GM23338 (cell line): ENCODE data around the gene FTCD. TPM values are rescaled to one million over a fixed set of nuclear protein-coding genes. Genes with fewer than 3 reads are reported as not detected.
"Not testable (repeated sequence)": the region's sequence is repeated elsewhere in the genome, so short reads cannot be mapped to it uniquely, and the experiment has no call there.

ENCODE experiments used
- ATAC-seq: fragments of 200-7000 bp; cut with Tn5 transposase; 3 replicates; pipeline ENCODE4 v1.9.1; 2020
- DNase-seq: peaks from one replicate; pipeline ENCODE4 v3.0.0-alpha.2; 2015; ENCODE audit warnings: low spot score
- H2AFZ ChIP-seq: fragments of 200-600 bp; sonication (generic); 2 replicates; pipeline ENCODE4 v1.8.0; 2016; ENCODE audit warnings: antibody characterized with exemption, mild to moderate bottlenecking, moderate library complexity
- H3F3A ChIP-seq: fragments of 200-600 bp; sonication (generic); replicated peaks from 2 replicates; pipeline ENCODE4 v1.8.0; 2017; ENCODE audit warnings: antibody characterized with exemption, mixed run types, low read depth
- H3K27ac ChIP-seq: fragments of 200-600 bp; sonication (generic); 2 replicates; pipeline ENCODE4 v1.6.1; 2016; ENCODE audit warnings: low read depth
- H3K27me3 ChIP-seq: fragments of 200-600 bp; sonication (generic); 2 replicates; pipeline ENCODE4 v1.8.0; 2016; ENCODE audit warnings: mild to moderate bottlenecking, mixed run types, moderate library complexity; ENCODE audit not compliant: insufficient read depth
- H3K36me3 ChIP-seq: fragments of 200-600 bp; sonication (generic); 2 replicates; pipeline ENCODE4 v1.8.0; 2016; ENCODE audit warnings: mild to moderate bottlenecking; ENCODE audit not compliant: insufficient read depth
- H3K4me1 ChIP-seq: fragments of 200-600 bp; sonication (generic); 2 replicates; pipeline ENCODE4 v1.8.0; 2016; ENCODE audit warnings: mild to moderate bottlenecking, moderate library complexity; ENCODE audit not compliant: insufficient read depth
- H3K4me2 ChIP-seq: fragments of 200-600 bp; sonication (generic); 2 replicates; pipeline ENCODE4 v1.7.1; 2017; ENCODE audit warnings: mixed run types
- H3K4me3 ChIP-seq: fragments of 200-600 bp; sonication (generic); 2 replicates; pipeline ENCODE4 v1.6.1; 2016; ENCODE audit warnings: mixed run types
- H3K79me2 ChIP-seq: fragments of 200-600 bp; sonication (generic); replicated peaks from 2 replicates; pipeline ENCODE4 v1.8.0; 2017; ENCODE audit warnings: mild to moderate bottlenecking; ENCODE audit not compliant: insufficient read depth
- H3K9me2 ChIP-seq: fragments of 200-600 bp; sonication (generic); 2 replicates; pipeline ENCODE4 v1.8.0; 2017; ENCODE audit not compliant: insufficient read depth
- H4K20me1 ChIP-seq: fragments of 200-600 bp; sonication (generic); replicated peaks from 2 replicates; pipeline ENCODE4 v1.8.0; 2017; ENCODE audit warnings: mild to moderate bottlenecking; ENCODE audit not compliant: insufficient read depth
- H3K27ac Mint-ChIP-seq: 2 replicates; pipeline ENCODE4 v1.8.0; 2020; ENCODE audit warnings: inconsistent platforms, mild to moderate bottlenecking, moderate library complexity, mixed read lengths
- H3K27me3 Mint-ChIP-seq: 3 replicates; pipeline ENCODE4 v1.8.0; 2022; ENCODE audit warnings: low read depth, mild to moderate bottlenecking, moderate library complexity, mixed read lengths, inconsistent platforms; ENCODE audit not compliant: insufficient read depth, poor library complexity
- H3K36me3 Mint-ChIP-seq: 3 replicates; pipeline ENCODE4 v1.8.0; 2021; ENCODE audit warnings: low read depth, mild to moderate bottlenecking, inconsistent platforms, moderate library complexity, mixed read lengths
- H3K4me1 Mint-ChIP-seq: 3 replicates; pipeline ENCODE4 v1.8.0; 2020; ENCODE audit warnings: mild to moderate bottlenecking, inconsistent platforms, mixed read lengths
- H3K4me3 Mint-ChIP-seq: 3 replicates; pipeline ENCODE4 v1.8.0; 2021; ENCODE audit warnings: moderate library complexity, mild to moderate bottlenecking, inconsistent platforms, mixed read lengths
- H3K9me3 Mint-ChIP-seq: 3 replicates; pipeline ENCODE4 v1.8.0; 2020; ENCODE audit warnings: moderate library complexity, mild to moderate bottlenecking, inconsistent platforms, mixed read lengths
- CREB1 ChIP-seq: fragments of 250-450 bp; sonication (Bioruptor Pico); IDR thresholded peaks from 2 replicates; pipeline ENCODE4 v1.5.0; 2020; ENCODE audit warnings: low read depth, mild to moderate bottlenecking, moderate library complexity
- EZH2phosphoT487 ChIP-seq: fragments of 200-600 bp; sonication (generic); IDR thresholded peaks from one replicate; pipeline ENCODE4 v1.8.1; 2018; ENCODE audit warnings: antibody characterized with exemption; ENCODE audit not compliant: unreplicated experiment
- NANOG ChIP-seq: IDR thresholded peaks from 2 replicates; pipeline ENCODE4 v1.6.1; 2016; ENCODE audit warnings: antibody characterized with exemption, borderline replicate concordance
- ZNF331 ChIP-seq: fragments of 250-450 bp; sonication (Bioruptor Pico); IDR thresholded peaks from 2 replicates; pipeline ENCODE4 v1.5.0; 2020; ENCODE audit warnings: low read depth, mild to moderate bottlenecking, moderate library complexity
- polyA plus RNA-seq: library from polyadenylated mRNA; unstranded; fragments of >200 nt; fragmentation: Nextera tagmentation; extraction: Ambion mirVana; gene quantifications from 2 replicates; pipeline ENCODE4 v1.2.1, GENCODE V29; 2016
- total RNA-seq: library from RNA; depleted of rRNA; stranded (reverse); fragments of >200 nt; shearing (Covaris generic); gene quantifications from 2 replicates; pipeline ENCODE4 v1.2.3, GENCODE V29; 2014

Gene FTCD
- total and polyA plus RNA-seq, 2 experiments from 2014 or later: 0.90 to 2.3 TPM

DNA sequence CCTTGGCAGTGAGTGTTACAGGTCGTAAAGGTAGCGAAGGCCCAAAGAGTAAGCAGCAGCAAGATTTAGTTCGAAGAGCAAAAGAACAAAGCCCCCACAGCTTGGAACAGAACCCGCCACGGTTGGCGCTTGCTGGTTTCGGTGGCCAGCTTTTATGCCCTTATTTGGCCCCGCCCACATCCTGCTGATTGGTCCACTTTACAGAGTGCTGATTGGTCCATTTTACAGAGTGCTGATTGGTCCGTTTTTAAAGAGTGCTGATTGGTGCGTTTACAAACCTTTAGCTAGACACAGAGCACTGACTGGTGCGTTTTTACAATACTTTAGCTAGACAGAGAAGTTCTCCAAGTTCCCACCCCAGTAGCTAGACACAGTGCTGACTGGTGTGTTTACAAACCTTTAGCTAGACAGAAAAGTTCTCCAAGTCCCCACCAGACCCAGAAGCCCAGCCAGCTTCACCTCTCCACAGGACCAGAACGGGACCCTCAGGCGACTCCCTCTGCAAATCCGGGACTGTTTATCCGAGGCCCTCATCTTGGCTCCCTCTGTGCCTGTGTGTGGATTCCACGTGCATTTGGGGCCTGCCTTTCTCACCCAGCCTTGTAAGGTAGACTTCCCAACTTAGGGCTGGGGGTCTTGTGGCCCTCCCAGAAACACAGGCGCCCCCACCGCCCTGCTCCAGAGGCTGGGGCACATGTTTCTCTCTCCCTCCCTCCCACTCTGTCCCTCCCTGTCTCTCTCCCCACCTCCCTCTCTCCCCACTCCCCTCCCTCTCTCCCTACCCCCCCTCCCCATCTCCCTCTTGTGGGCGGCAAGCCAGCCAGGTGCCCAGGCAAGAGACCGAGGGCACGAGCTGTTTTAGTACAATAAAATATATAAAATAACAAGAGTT, 12.6 kb downstream of the FTCD start:
- Histone ChIP-seq H3K27me3 (no peaks in the 10 kb centered on the region), H3K9me2 (no peaks in the 10 kb centered on the region), H2AFZ (no peak overlapping the region), H3F3A (0 out of 2 replicates have a peak, but pooled peaks cover 3% of the 10 kb centered on the region), H3K4me1 (no peaks in the 10 kb centered on the region), H3K79me2 (no peaks in the 10 kb centered on the region), H3K4me2 (no peak overlapping the region), H3K4me3 (no peak overlapping the region), H3K36me3 (no peaks in the 10 kb centered on the region), H4K20me1 (no peaks in the 10 kb centered on the region), H3K27ac (no peak overlapping the region)
- peaks cover 9% of the 10 kb centered on the region for H3K27me3 Mint-ChIP-seq
- no peak overlapping the region for H3K27ac Mint-ChIP-seq
- H3K4me3 Mint-ChIP-seq: no peak overlapping the region
- peaks cover 8% of the 10 kb centered on the region for H3K4me1 Mint-ChIP-seq
- peaks cover 17% of the 10 kb centered on the region for H3K36me3 Mint-ChIP-seq
- DNase-seq (no peak), ATAC-seq (no peak)
- peaks cover 4% of the 10 kb centered on the region; the same call in 2 of the 3 replicates for H3K9me3 Mint-ChIP-seq
- TF ChIP-seq ZNF331 (CRISPR knock-in tag) (no peak), CREB1 (CRISPR knock-in tag) (no peak)

- Mint-ChIP-seq H3K4me3 (no peak overlapping the region; the same call in 2 of the 3 replicates), H3K27ac (no peak overlapping the region)
Measured at GRCh38 chr21:46141767-46142581, 13.4 kb downstream of the FTCD start.

GRCh38 chr21:46140352-46141003, 14.9 kb downstream of the FTCD start:
- H3K4me1 Mint-ChIP-seq, H4K20me1 ChIP-seq, H3K27ac ChIP-seq, H3K9me2 ChIP-seq, H3K27me3 Mint-ChIP-seq, H2AFZ ChIP-seq, DNase-seq, H3F3A ChIP-seq, H3K36me3 ChIP-seq, H3K27me3 ChIP-seq, H3K4me1 ChIP-seq, H3K27ac Mint-ChIP-seq, H3K4me3 Mint-ChIP-seq, H3K4me2 ChIP-seq, H3K9me3 Mint-ChIP-seq, ATAC-seq, H3K79me2 ChIP-seq, H3K4me3 ChIP-seq: not testable (repeated sequence)
- H3K36me3 Mint-ChIP-seq: peaks cover 15% of the 10 kb centered on the region

More at GRCh38 chr21:46141767-46142581, 13.4 kb downstream of the FTCD start:
- Histone ChIP-seq H3K4me1 (no peaks in the 10 kb centered on the region), H3K79me2 (no peaks in the 10 kb centered on the region), H3K27ac (no peak overlapping the region), H3K27me3 (no peaks in the 10 kb centered on the region), H3K9me2 (no peaks in the 10 kb centered on the region), H3K36me3 (no peaks in the 10 kb centered on the region), H3F3A (0 out of 2 replicates have a peak, but pooled peaks cover 3% of the 10 kb centered on the region), H3K4me2 (no peak overlapping the region), H2AFZ (no peak overlapping the region), H4K20me1 (no peaks in the 10 kb centered on the region), H3K4me3 (no peak overlapping the region)
- H3K36me3 Mint-ChIP-seq: peaks cover 17% of the 10 kb centered on the region
- H3K4me1 Mint-ChIP-seq: peaks cover 8% of the 10 kb centered on the region
- no peak for ATAC-seq
- DNase-seq: no peak
- H3K27me3 Mint-ChIP-seq: peaks cover 9% of the 10 kb centered on the region
- no peak for TF ChIP-seq NANOG
- no peak for TF ChIP-seq EZH2phosphoT487
- peaks cover 4% of the 10 kb centered on the region; the same call in 2 of the 3 replicates for H3K9me3 Mint-ChIP-seq
